Measurements from ENCODE around the gene MRPS7. TPM values are rescaled to one million over a fixed set of nuclear protein-coding genes. Genes with fewer than 3 reads are reported as not detected.

Gene MRPS7
- total and polyA plus RNA-seq, 9 of the 15 experiments (the other 6 are each of a cell fraction or from before 2014, with no cell fraction given): 107 to 244 (median 132) TPM

DNA sequence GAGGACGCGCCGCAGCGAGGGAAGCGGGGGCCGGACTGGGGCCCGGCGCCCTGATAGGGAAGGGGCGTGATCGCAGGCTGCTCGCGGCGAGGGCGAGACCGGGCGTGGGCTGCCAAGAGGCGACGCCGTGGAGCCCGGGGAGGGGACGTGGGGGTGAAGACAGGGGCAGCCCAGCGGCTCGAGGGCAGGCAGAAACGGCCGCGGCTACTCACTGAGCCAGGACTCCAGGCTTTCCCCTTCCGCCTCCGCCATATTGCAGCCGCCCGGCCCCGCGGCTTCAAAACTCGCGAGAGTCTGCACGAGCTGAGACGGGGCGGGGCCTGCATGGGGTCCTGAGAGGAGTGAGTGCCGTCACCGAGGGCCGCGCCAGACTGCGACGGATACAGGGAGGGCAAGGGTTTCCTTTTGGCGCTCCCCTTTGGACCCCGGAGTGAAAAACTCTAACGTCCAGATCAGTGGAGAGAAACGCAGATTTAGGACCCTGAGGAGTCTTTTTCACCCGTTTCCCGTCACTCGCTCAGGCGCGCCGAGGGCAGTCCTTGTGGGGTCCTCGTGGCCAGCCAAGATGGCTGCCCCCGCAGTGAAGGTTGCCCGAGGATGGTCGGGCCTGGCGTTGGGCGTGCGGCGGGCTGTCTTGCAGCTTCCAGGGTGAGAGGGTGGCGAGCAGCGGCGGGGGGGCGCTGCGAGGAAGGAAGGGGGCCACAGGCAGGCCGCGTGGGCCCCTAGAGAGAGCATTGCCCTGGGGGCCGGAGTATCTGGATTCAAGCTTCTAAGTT, at the start of gene MRPS7, which contains the start of gene GGA3 (continued):
- TF ChIP-seq, protein P1, sequence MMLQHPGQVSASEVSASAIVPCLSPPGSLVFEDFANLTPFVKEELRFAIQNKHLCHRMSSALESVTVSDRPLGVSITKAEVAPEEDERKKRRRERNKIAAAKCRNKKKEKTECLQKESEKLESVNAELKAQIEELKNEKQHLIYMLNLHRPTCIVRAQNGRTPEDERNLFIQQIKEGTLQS (IDR thresholded peaks at IDR 0.05): peak; percentile 51
- TF ChIP-seq, protein P1 (CRISPR knock-in tag; conservative IDR thresholded peaks at IDR 0.05): no peak; the same call in 1 of the 2 replicates
- TF ChIP-seq PTRF (tag; IDR thresholded peaks at IDR 0.05) (no peak), DMBX1 (CRISPR knock-in tag; IDR thresholded peaks at IDR 0.05; ENCODE audit: borderline replicate concordance) (peak; percentile 60; the same call in 1 of the 2 replicates), SOX6 (IDR thresholded peaks at IDR 0.05) (peak; percentile 41; the same call in 1 of the 2 replicates), CHCHD3 (CRISPR knock-in tag; IDR thresholded peaks at IDR 0.05) (no peak), POLR3G (IDR thresholded peaks at IDR 0.05; ENCODE audit: extremely low read depth, insufficient read length, insufficient replicate concordance) (no peak), MAFK (IDR thresholded peaks at IDR 0.05; ENCODE audit: low read length) (no peak), GATAD2A (IDR thresholded peaks at IDR 0.05) (0 out of 2 replicates have a peak, but pooled peaks have one; percentile 69), NONO (IDR thresholded peaks at IDR 0.05; ENCODE audit: low read depth in 2 of 2, low read length in 1 of 2) (peak; percentile 52 to 72; a peak in 1 of 4 replicates), ZNF354B (CRISPR knock-in tag; IDR thresholded peaks at IDR 0.05) (no peak), HNRNPUL1 (IDR thresholded peaks at IDR 0.05; ENCODE audit: low read length) (no peak), KAT8 (IDR thresholded peaks at IDR 0.05; ENCODE audit: low read depth) (peak; percentile 43; the same call in 1 of the 2 replicates), NFE2L1 (tag; IDR thresholded peaks at IDR 0.05; ENCODE audit: borderline replicate concordance, low read depth) (no peak)
- TF ChIP-seq, protein P2, sequence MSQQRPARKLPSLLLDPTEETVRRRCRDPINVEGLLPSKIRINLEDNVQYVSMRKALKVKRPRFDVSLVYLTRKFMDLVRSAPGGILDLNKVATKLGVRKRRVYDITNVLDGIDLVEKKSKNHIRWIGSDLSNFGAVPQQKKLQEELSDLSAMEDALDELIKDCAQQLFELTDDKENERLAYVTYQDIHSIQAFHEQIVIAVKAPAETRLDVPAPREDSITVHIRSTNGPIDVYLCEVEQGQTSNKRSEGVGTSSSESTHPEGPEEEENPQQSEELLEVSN (IDR thresholded peaks at IDR 0.05; ENCODE audit: borderline replicate concordance in 1 of 2, extremely low read depth in 1 of 2, insufficient read depth in 1 of 2, insufficient read length in 1 of 2, low read depth in 1 of 2, low read length in 1 of 2, poor library complexity in 1 of 2, severe bottlenecking in 1 of 2): peak in 1 of 2 experiments; percentile 31
- TF ChIP-seq, protein P3, sequence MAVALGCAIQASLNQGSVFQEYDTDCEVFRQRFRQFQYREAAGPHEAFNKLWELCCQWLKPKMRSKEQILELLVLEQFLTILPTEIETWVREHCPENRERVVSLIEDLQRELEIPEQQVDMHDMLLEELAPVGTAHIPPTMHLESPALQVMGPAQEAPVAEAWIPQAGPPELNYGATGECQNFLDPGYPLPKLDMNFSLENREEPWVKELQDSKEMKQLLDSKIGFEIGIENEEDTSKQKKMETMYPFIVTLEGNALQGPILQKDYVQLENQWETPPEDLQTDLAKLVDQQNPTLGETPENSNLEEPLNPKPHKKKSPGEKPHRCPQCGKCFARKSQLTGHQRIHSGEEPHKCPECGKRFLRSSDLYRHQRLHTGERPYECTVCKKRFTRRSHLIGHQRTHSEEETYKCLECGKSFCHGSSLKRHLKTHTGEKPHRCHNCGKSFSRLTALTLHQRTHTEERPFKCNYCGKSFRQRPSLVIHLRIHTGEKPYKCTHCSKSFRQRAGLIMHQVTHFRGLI (CRISPR knock-in tag; IDR thresholded peaks at IDR 0.05): no peak
- TF ChIP-seq, protein P4, sequence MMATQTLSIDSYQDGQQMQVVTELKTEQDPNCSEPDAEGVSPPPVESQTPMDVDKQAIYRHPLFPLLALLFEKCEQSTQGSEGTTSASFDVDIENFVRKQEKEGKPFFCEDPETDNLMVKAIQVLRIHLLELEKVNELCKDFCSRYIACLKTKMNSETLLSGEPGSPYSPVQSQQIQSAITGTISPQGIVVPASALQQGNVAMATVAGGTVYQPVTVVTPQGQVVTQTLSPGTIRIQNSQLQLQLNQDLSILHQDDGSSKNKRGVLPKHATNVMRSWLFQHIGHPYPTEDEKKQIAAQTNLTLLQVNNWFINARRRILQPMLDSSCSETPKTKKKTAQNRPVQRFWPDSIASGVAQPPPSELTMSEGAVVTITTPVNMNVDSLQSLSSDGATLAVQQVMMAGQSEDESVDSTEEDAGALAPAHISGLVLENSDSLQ (IDR thresholded peaks at IDR 0.05): peak; percentile 70
- TF ChIP-seq, protein P5, sequence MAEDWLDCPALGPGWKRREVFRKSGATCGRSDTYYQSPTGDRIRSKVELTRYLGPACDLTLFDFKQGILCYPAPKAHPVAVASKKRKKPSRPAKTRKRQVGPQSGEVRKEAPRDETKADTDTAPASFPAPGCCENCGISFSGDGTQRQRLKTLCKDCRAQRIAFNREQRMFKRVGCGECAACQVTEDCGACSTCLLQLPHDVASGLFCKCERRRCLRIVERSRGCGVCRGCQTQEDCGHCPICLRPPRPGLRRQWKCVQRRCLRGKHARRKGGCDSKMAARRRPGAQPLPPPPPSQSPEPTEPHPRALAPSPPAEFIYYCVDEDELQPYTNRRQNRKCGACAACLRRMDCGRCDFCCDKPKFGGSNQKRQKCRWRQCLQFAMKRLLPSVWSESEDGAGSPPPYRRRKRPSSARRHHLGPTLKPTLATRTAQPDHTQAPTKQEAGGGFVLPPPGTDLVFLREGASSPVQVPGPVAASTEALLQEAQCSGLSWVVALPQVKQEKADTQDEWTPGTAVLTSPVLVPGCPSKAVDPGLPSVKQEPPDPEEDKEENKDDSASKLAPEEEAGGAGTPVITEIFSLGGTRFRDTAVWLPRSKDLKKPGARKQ (CRISPR knock-in tag; IDR thresholded peaks at IDR 0.05): no peak
- TF ChIP-seq, protein P6, sequence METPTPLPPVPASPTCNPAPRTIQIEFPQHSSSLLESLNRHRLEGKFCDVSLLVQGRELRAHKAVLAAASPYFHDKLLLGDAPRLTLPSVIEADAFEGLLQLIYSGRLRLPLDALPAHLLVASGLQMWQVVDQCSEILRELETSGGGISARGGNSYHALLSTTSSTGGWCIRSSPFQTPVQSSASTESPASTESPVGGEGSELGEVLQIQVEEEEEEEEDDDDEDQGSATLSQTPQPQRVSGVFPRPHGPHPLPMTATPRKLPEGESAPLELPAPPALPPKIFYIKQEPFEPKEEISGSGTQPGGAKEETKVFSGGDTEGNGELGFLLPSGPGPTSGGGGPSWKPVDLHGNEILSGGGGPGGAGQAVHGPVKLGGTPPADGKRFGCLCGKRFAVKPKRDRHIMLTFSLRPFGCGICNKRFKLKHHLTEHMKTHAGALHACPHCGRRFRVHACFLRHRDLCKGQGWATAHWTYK (CRISPR knock-in tag; IDR thresholded peaks at IDR 0.05): peak; percentile 58; the same call in 1 of the 2 replicates

Measured in K562 (cell line).